Measurements from ENCODE around the gene PELI2.

The PELI2 gene

GRCh38 chr14:56210571-56210970 is 92.4 kb downstream of the PELI2 start:
- no peak for DNase-seq

- no peak for DNase-seq
Measured at GRCh38 chr14:56211084-56211483, 92.9 kb downstream of the PELI2 start.

DNA sequence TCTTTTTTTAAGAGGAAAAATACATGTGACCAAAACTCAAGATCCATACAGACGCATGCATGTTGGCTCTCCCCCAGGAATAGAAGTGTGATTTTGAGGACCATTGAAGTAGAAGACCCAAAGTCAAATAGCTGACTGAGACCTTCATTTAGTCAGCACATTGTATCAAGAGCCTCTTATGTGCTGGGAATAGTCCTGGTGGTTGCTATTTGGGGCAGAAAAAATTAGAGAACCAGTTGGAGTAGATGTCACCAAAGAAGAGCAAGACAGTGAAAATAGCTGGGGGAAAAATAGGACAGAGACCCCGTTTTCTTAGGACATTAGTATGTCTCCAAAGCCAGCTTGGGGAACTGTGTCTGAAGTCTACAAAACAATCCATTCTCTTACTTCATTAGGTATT is 93.6 kb downstream of the PELI2 start:
- no peak for DNase-seq

GRCh38 chr14:56212521-56212920 is 94.3 kb downstream of the PELI2 start:
- no peak for DNase-seq

DNA sequence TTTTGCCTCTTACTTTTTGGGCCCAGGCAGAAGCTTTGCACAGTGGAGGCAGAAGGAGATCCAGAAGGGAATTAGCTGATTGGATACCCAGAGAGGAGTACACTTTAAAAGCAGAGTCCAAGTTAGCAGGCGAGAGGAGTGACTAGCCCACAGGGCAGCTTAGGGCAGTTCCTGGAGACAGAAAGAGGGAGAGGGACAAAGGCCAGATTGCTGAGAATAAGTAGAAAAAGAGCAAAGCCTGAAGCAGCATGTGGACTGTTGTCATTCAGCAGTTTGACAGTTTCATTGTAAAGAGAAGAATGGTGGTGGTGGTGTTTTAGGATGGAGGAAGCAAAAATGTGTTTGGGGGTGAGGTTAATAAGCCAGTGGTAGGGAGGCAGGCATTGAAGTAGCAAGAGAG is 95.1 kb downstream of the PELI2 start:
- no peak for DNase-seq

GRCh38 chr14:56215180-56215579 is 97.0 kb downstream of the PELI2 start:
- DNase-seq = no peak

- DNase-seq = no peak
Measured at GRCh38 chr14:56216626-56217379, 98.6 kb downstream of the PELI2 start.

DNA sequence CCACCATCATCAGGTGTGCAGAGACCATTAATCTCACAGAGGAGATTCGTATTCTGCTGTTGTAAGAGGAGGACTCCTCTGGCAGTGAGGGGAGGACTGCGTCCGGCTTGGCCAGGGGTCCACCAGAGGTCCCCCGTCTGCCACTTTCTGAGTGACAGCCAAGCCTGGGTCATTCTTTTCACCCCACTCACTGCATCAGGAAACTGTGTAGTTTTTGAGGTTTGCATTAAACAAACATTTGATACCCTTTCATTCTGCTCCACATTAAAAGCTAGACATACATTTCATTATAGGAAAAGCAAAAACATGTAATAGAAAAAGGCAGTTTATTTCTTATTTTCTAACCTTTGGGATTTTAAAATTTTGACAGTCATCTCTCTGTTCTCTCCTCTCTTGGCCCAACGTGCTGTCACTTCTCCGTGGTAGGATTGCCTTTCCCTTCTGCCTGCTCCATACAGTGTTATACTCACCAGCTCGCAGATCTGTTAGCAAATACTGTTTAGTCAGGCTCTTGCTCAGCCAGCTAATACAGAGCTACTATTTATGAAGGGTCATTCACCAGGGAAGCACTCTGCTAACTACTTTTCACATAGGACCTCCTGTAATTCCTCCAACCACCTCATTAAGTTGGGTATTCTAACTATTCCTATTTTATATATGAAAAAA is 99.3 kb downstream of the PELI2 start:
- no peak for DNase-seq

GRCh38 chr14:56219666-56220413 is 101.6 kb downstream of the PELI2 start:
- no peak for DNase-seq

GRCh38 chr14:56221382-56222128 is 103.3 kb downstream of the PELI2 start:
- DNase-seq = no peak

- no peak for DNase-seq
Measured at GRCh38 chr14:56224229-56224628, 106.0 kb downstream of the PELI2 start.

DNA sequence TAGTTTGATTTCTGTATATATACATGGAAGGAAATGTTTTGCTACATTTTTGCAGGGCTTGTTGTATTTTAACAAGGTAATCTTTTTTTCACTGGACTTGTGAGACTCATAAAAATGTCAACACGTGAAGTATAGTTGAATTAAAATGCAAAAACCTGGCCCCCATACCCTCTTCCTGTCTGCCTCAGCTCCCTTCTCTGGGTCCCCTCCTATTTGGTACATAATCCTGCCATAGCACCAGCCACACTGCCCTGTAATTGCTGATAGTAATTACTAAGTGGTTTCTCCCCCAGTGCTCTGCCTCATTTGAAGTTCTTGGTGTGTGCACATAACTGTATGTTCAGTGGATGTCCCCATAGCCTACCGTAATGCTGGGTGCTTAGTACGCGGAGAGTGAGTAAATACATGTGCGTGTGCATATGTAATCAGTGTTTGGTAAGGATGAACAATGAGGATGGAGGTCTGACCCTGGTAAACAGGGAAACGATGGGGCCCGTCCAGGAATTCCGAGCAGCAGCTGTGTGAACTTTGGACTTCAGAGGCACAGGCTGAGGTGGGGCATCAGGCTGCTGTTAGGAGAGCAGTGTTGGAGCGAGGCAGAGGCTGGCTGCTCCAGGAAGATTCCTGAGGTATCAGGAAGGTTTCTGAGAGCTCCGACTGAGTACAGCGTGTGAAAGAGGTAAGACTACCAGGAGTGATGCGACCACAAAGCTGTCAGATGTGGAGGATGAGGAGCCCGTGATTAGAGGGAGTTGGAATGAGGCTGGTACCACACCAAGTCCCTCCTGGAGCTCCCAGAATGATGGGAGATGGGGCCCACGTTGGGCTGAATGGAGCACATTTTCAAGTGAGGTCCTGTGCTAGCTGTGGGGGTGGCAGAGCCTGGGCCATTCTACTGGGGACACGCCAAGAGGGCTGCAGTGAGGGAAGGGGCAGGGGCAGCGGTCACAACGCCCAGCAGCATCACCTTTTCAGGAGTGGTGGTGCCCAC is 106.8 kb downstream of the PELI2 start:
- DNase-seq = no peak

DNA sequence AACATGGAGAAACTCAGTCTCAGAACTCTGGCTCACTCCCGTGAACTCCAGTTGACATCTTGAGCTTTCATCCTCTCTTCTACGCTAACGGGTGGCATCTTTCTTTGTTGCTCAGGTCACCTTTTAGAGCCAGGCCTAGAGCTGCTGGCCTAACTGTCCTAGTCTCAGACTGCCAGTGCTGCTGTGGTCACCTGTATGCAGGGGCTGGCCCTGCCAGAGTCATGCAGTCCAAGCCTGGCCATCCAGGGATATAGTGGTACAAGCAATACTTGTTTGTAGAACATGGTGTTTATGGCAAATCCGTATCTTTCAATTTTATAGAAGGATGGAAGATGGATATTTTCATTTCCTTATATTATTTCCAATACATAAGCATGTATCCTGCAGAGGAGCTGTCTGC is 117.2 kb downstream of the PELI2 start:
- DNase-seq = no peak

GRCh38 chr14:56237398-56237797 is 119.2 kb downstream of the PELI2 start:
- DNase-seq = no peak

- DNase-seq = no peak
Measured at GRCh38 chr14:56241461-56241860, 123.2 kb downstream of the PELI2 start.

DNA sequence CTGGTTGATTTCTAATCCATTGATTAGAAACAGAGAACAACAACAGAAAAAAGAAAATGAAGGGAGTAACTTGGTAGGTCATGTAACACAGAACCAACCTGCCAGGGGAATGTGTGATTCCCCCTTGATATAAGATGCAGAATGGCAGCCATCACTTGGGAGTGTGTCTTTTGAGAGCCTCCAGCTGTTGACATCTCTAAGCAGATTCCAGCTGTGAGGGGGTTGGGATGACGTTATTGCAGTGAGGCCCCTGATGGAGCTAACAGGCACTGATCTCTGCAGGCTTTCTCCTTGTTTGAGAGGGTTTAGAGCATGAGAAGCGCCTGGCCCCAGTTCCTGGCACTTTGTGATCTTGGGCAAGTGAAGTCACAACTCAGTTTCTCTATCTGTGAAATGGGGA is 124.9 kb downstream of the PELI2 start:
- no peak for DNase-seq

GRCh38 chr14:56244138-56244789 is 126.1 kb downstream of the PELI2 start:
- no peak for DNase-seq

DNA sequence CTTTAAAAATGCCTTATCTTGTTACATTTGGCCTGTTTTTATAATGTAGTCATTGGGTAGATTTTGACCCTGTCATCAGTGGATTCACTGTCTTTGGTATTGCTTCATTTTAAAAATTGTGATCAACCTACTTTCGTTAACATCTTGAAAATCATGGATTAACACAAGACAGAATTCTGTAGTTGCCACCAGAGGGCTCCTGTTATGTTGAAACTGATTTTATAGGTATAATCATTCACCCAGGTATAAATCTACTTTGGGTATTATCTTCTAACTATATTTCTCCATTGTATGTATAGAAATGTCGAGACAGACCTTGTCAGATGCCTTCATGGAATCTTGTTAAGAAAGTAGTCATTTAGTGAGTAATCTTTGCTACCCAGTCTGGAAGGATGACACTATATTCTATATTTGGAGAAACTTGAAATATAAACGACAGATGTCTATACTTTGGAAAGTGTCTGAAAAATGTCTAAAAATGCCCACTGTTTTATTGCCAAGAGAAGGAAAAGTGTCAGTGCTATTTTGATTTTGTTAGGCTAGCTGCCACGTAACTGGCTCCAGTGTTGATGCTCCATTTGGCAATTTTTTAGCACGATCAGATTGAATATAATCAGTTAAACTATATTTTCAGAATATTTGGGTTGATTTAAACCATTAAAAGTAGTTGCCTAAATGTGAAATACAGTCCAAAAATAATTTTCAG is 129.4 kb downstream of the PELI2 start:
- DNase-seq = no peak

GRCh38 chr14:56248442-56248841 is 130.2 kb downstream of the PELI2 start:
- no peak for DNase-seq

GRCh38 chr14:56261046-56261445 is 142.8 kb downstream of the PELI2 start:
- DNase-seq = no peak

- DNase-seq = no peak
Measured at GRCh38 chr14:56262530-56262929, 144.3 kb downstream of the PELI2 start.

Data from GF-D8 (cell line).